ENCODE measurements around the gene BSX. TPM values are rescaled to one million over a fixed set of nuclear protein-coding genes. Genes with fewer than 3 reads are reported as not detected.

Gene BSX
- total RNA-seq, 1 donor: not detected

DNA sequence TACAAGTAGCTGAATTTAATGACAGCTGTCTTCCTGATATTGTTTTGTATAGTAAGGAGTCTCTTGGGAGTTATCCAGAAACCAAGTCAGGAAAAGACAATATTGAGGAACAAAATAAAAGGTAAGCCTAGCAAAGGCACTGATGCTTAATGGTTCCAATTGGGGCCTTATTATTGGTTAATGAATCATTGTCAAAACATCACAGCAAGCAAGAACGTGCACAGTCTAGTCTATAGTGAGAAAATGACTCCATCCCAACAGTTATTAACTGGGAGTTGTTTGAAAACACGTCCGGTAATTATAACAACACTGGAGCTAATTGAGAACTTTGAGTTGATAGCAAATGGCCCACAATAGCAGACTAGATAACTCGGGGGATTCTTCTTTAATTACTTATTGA lies 17.7 kb downstream of the BSX start:
- Histone ChIP-seq H3K9me3 (ENCODE audit: low read depth, low read length) (no peaks in the 10 kb centered on the region), H4K20me1 (ENCODE audit: insufficient read depth, low read length) (no peaks in the 10 kb centered on the region), H3K79me2 (ENCODE audit: insufficient read depth, low read length) (no peaks in the 10 kb centered on the region), H3K27me3 (ENCODE audit: insufficient read depth, low read length) (peaks cover 31% of the 10 kb centered on the region), H3K27ac (ENCODE audit: low read depth, low read length) (no peak overlapping the region), H3K4me1 (ENCODE audit: insufficient read depth, low read length) (no peaks in the 10 kb centered on the region), H3K4me2 (ENCODE audit: insufficient read depth, low read length) (no peak overlapping the region), H3K4me3 (ENCODE audit: insufficient read depth, low read length) (no peak overlapping the region), H3K36me3 (ENCODE audit: insufficient read depth, low read length) (no peaks in the 10 kb centered on the region), H2AFZ (ENCODE audit: low read length) (no peak overlapping the region)
- no peak for DNase-seq (ENCODE audit: insufficient read length, low spot score, missing footprints)
- TF ChIP-seq CTCF (IDR thresholded peaks at IDR 0.05; ENCODE audit: extremely low read depth, low read depth, low read length): no peak

DNA sequence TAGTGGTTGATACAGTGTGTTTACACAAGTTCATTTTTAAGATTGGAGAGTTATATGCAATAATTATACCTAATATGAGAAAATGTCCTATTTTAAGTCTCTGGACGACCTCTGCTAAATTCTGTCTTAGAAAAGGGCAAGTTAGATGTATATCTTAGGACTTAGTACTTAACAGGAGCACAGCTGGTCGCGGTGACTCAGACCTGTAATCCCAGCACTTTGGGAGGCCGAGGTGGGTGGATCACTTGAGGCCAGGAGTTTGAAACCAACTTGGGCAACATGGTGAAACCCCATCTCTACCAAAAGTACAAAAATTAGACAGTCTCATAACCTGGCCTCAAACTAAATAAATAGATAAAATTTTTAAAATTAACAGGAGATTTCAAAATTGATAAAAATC lies 27.2 kb downstream of the BSX start:
- Histone ChIP-seq H3K9me3 (ENCODE audit: low read depth, low read length) (no peaks in the 10 kb centered on the region), H3K27ac (ENCODE audit: low read depth, low read length) (no peak overlapping the region), H3K27me3 (ENCODE audit: insufficient read depth, low read length) (peaks cover 16% of the 10 kb centered on the region), H4K20me1 (ENCODE audit: insufficient read depth, low read length) (no peaks in the 10 kb centered on the region), H3K36me3 (ENCODE audit: insufficient read depth, low read length) (no peaks in the 10 kb centered on the region), H3K4me3 (ENCODE audit: insufficient read depth, low read length) (no peak overlapping the region), H2AFZ (ENCODE audit: low read length) (no peak overlapping the region), H3K79me2 (ENCODE audit: insufficient read depth, low read length) (no peaks in the 10 kb centered on the region), H3K4me1 (ENCODE audit: insufficient read depth, low read length) (no peaks in the 10 kb centered on the region), H3K4me2 (ENCODE audit: insufficient read depth, low read length) (no peak overlapping the region)
- no peak for DNase-seq (ENCODE audit: insufficient read length, low spot score, missing footprints)
- TF ChIP-seq CTCF (IDR thresholded peaks at IDR 0.05; ENCODE audit: extremely low read depth, low read depth, low read length): no peak

DNA sequence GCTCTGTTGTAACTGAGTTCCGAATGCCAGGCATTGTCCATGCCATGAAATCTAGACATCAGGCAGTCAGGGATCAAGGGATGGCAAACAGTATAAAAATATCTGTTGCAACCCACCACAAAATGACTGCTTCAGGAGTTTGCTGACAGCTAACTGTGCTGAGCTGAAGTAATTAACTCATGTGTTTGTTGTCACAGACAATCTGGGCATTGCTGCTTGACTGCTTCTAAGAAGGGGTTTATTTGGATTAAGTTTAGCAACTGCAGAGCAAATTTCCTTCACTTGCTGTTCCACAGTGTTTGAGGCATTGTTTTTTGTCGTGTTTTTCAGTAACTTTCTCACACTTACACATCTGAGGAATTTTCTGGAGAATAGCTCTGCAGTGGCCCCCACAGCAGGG lies 30.4 kb downstream of the BSX start:
- no peak overlapping the region for H3K4me2 ChIP-seq (ENCODE audit: insufficient read depth, low read length)
- H3K27me3 ChIP-seq (ENCODE audit: insufficient read depth, low read length): peaks cover 10% of the 10 kb centered on the region
- H2AFZ ChIP-seq (ENCODE audit: low read length): no peak overlapping the region
- no peak for TF ChIP-seq CTCF (IDR thresholded peaks at IDR 0.05; ENCODE audit: extremely low read depth, low read depth, low read length)
- H3K9me3 ChIP-seq (ENCODE audit: low read depth, low read length): no peaks in the 10 kb centered on the region
- H3K27ac ChIP-seq (ENCODE audit: low read depth, low read length): no peak overlapping the region
- H3K36me3 ChIP-seq (ENCODE audit: insufficient read depth, low read length): no peaks in the 10 kb centered on the region
- no peaks in the 10 kb centered on the region for H4K20me1 ChIP-seq (ENCODE audit: insufficient read depth, low read length)
- no peaks in the 10 kb centered on the region for H3K79me2 ChIP-seq (ENCODE audit: insufficient read depth, low read length)
- no peaks in the 10 kb centered on the region for H3K4me1 ChIP-seq (ENCODE audit: insufficient read depth, low read length)
- H3K4me3 ChIP-seq (ENCODE audit: insufficient read depth, low read length): no peak overlapping the region
- no peak for DNase-seq (ENCODE audit: insufficient read length, low spot score, missing footprints)

DNA sequence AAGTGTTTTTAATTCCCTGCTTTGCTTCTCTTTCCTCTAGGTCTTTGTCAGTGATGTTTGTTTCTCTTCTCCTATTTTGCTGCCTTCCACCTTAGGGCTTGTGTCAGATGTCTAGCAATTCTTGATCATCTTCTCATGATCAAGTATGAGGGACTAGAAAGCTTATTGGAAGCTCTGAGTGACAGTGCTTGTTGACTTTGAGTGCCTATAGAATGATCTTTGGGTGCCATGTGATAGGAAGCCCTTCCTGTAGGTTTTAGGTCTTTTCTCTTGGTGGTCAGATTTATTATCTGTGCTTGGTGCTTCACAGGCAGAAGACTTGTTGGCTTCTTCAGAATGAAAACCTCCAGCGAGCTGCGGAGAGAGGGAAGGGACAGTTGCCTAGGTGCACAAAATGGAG lies 43.1 kb downstream of the BSX start:
- Histone ChIP-seq H3K27me3 (ENCODE audit: insufficient read depth, low read length) (peaks cover 2% of the 10 kb centered on the region), H3K27ac (ENCODE audit: low read depth, low read length) (no peak overlapping the region), H3K79me2 (ENCODE audit: insufficient read depth, low read length) (no peaks in the 10 kb centered on the region), H4K20me1 (ENCODE audit: insufficient read depth, low read length) (no peaks in the 10 kb centered on the region), H3K4me1 (ENCODE audit: insufficient read depth, low read length) (no peaks in the 10 kb centered on the region), H3K9me3 (ENCODE audit: low read depth, low read length) (no peaks in the 10 kb centered on the region), H3K36me3 (ENCODE audit: insufficient read depth, low read length) (no peaks in the 10 kb centered on the region), H3K4me3 (ENCODE audit: insufficient read depth, low read length) (no peak overlapping the region), H2AFZ (ENCODE audit: low read length) (no peak overlapping the region), H3K4me2 (ENCODE audit: insufficient read depth, low read length) (no peak overlapping the region)
- no peak for DNase-seq (ENCODE audit: insufficient read length, low spot score, missing footprints)
- TF ChIP-seq CTCF (IDR thresholded peaks at IDR 0.05; ENCODE audit: extremely low read depth, low read depth, low read length): no peak
